Mesothelial cell of epicardium (in vitro differentiated cells): ENCODE data around the gene CYP4F2. TPM values are rescaled to one million over a fixed set of nuclear protein-coding genes. Genes with fewer than 3 reads are reported as not detected.
"Not testable (repeated sequence)": the region's sequence is repeated elsewhere in the genome, so short reads cannot be mapped to it uniquely, and the experiment has no call there.

Experiments used
- DNase-seq, 2 experiments: peaks; one replicate each; pipeline ENCODE4 v3.0.0; 2021; ENCODE audit warnings: low spot score in 2 of 2; ENCODE audit not compliant: unreplicated experiment in 2 of 2
- H3K27ac Mint-ChIP-seq: 2 replicates; pipeline ENCODE4 v1.8.0; 2021; ENCODE audit warnings: mixed read lengths
- H3K27me3 Mint-ChIP-seq: 2 replicates; pipeline ENCODE4 v1.8.0; 2021; ENCODE audit warnings: low read depth, mixed read lengths
- H3K36me3 Mint-ChIP-seq: 2 replicates; pipeline ENCODE4 v1.8.0; 2021; ENCODE audit warnings: mixed read lengths
- H3K4me1 Mint-ChIP-seq: 2 replicates; pipeline ENCODE4 v1.8.0; 2021; ENCODE audit warnings: mixed read lengths
- H3K4me3 Mint-ChIP-seq: 2 replicates; pipeline ENCODE4 v1.8.0; 2021; ENCODE audit warnings: mild to moderate bottlenecking, moderate library complexity, mixed read lengths
- H3K9me3 Mint-ChIP-seq: 2 replicates; pipeline ENCODE4 v1.8.0; 2021; ENCODE audit warnings: mixed read lengths
- CTCF ChIP-seq: fragments of 200-600 bp; sonication (generic); IDR thresholded peaks from one replicate; pipeline ENCODE4 v1.5.0; 2021; ENCODE audit warnings: antibody characterized with exemption; ENCODE audit not compliant: unreplicated experiment
- total RNA-seq: library from RNA; stranded (reverse); gene quantifications from 3 replicates; pipeline ENCODE4 v1.2.1, GENCODE V29; 2021

The CYP4F2 gene
- total RNA-seq, 1 donor from 2014 or later, result not detected

GRCh38 chr19:15936173-15936572, 38.3 kb upstream of the CYP4F2 start:
- H3K4me1 Mint-ChIP-seq, result no peaks in the 10 kb centered on the region
- no peak overlapping the region for H3K4me3 Mint-ChIP-seq
- H3K36me3 Mint-ChIP-seq, result no peaks in the 10 kb centered on the region
- peaks cover 35% of the 10 kb centered on the region for H3K9me3 Mint-ChIP-seq
- no peak for TF ChIP-seq CTCF
- no peaks in the 10 kb centered on the region for H3K27me3 Mint-ChIP-seq
- H3K27ac Mint-ChIP-seq, result no peak overlapping the region
- DNase-seq, result no peak

- no peaks in the 10 kb centered on the region for H3K27me3 Mint-ChIP-seq
- DNase-seq, result no peak
- no peaks in the 10 kb centered on the region for H3K36me3 Mint-ChIP-seq
Observed at GRCh38 chr19:15935167-15935702, 37.4 kb upstream of the CYP4F2 start.

GRCh38 chr19:15934332-15935078, 36.6 kb upstream of the CYP4F2 start, which contains the start of gene CYP4F11:
TSS of gene CYP4F11 (minus strand) at chr19:15934529. CDS start at chr19:15934408, 121 bp downstream.
- no peak for TF ChIP-seq CTCF
- Mint-ChIP-seq H3K27ac (no peak within 1 kb of the TSS), H3K27me3 (no peaks in the 10 kb centered on the region), H3K36me3 (peaks cover 6% of the 10 kb centered on the region), H3K4me1 (no peaks in the 10 kb centered on the region), H3K9me3 (peaks cover 30% of the 10 kb centered on the region), H3K4me3 (no peak within 1 kb of the TSS)
- no peak for DNase-seq

More at GRCh38 chr19:15935167-15935702, 37.4 kb upstream of the CYP4F2 start:
- Mint-ChIP-seq H3K9me3 (peaks cover 31% of the 10 kb centered on the region), H3K4me3 (no peak overlapping the region), H3K4me1 (no peaks in the 10 kb centered on the region), H3K27ac (no peak overlapping the region)
- TF ChIP-seq CTCF, result no peak

- H3K27ac Mint-ChIP-seq, H3K4me1 Mint-ChIP-seq, DNase-seq, H3K36me3 Mint-ChIP-seq, H3K27me3 Mint-ChIP-seq, H3K4me3 Mint-ChIP-seq: not testable (repeated sequence)
- peaks cover 34% of the 10 kb centered on the region for H3K9me3 Mint-ChIP-seq
Observed at GRCh38 chr19:15933761-15934331, 36.0 kb upstream of the CYP4F2 start.

GRCh38 chr19:15928321-15928720, 30.4 kb upstream of the CYP4F2 start:
- Mint-ChIP-seq H3K36me3 (peaks cover 8% of the 10 kb centered on the region), H3K4me3 (no peak overlapping the region), H3K27me3 (no peaks in the 10 kb centered on the region), H3K4me1 (no peaks in the 10 kb centered on the region), H3K9me3 (peaks cover 62% of the 10 kb centered on the region), H3K27ac (no peak overlapping the region)
- no peak for TF ChIP-seq CTCF
- no peak for DNase-seq

GRCh38 chr19:15926484-15926883, 28.6 kb upstream of the CYP4F2 start:
- Mint-ChIP-seq H3K27ac (no peak overlapping the region), H3K36me3 (peaks cover 8% of the 10 kb centered on the region), H3K27me3 (no peaks in the 10 kb centered on the region), H3K4me3 (no peak overlapping the region), H3K4me1 (no peaks in the 10 kb centered on the region), H3K9me3 (peaks cover 75% of the 10 kb centered on the region)
- no peak for TF ChIP-seq CTCF
- no peak for DNase-seq
